ENCODE measurements around the gene KIF3B.
"Not testable (repeated sequence)": the region's sequence is repeated elsewhere in the genome, so short reads cannot be mapped to it uniquely, and the experiment has no call there.

KIF3B gene

DNA sequence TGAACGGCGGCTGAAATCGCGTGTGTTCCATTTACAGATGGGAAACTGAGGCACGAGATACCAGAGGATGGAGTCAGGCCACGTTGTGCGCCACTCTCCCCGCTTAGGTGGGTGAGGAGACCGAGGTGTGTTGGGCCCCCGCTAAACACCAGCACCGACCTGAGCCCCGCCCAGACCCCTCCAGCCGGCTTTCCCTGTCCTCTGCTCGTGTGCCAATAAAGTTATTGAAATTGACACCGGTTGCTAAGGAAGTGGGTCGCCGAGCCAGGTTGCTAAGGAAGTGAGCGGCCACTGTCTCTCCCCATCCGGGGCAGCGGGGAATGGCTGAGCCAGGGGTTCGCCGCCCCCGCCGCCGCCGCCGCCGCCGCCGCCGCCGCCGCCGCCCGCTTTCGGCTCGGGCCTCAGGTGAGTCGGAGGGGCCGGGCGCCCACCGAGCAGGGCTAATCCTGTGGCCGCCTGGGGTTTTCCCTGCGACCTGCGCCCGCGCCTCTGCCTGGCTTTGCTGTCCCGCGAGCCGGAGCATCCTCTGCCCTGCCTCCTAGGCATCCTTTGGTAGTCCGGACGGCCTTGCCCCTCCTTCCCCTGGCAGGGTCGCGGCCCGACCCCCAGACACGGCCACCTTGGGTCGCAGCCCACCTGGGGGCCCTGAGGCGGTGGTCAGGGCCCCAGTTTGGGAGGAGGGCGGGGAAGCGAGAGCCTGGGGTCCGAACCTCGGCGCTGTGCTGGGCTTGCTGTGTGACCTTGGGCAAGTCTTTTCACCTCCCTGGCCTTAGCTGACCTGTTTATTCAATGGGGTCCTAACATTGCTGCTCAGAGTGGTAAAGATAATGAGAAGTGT lies at the start of gene KIF3B:
Gene KIF3B (plus strand): TSS at position 291 of the 838 bp plus-strand sequence. CDS start 32,127 bp downstream, outside the sequence.
- DNase-seq (ENCODE audit: low read depth in 2 of 2): peak; percentile 73 to 74

DNA sequence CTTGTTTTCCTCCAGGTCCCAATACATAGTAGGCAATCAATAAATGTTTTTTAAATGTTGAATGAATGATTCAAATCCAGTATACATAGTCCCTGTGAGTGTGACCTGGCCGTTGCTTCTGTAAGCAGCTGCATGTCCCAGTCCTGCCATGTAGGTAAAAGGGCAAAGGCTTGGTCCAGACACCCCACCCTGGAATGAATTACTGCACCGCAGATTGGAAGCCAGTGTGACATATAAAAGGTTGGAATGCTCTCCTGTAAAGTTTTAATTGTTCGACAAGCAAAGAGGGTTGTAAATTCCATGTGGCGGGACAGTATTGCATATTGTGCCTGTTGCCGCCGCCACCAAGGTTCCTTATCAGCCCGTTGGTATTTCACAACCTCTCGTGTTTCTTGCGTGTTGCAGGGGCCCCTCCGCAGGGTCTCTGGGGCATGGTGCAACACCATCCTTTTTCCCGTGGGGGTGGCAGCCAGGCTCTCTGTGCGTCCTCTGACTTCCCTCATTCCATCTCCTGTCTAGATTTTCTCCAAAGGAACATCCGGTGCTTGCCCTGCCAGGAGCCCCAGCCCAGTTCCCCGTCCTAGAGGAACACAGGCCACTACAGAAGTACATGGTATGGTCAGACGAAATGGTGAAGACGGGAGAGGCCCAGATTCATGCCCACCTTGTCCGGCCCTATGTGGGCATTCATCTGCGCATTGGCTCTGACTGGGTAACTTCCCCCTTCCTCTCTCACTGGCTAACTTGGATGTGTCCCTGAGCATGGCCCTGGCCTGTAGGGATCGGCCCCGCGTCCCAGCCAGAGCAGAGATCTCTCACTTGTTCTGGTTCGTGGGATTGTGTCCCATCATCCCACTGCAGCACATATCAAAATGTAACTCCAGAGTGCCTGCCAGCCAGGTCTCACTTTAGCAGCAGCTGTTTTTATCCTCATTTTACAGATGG lies 49.4 kb upstream of the KIF3B start:
- DNase-seq (ENCODE audit: low read depth in 2 of 2): no peak

GRCh38 chr20:32229251-32229747 lies 48.2 kb upstream of the KIF3B start:
- DNase-seq (ENCODE audit: low read depth in 2 of 2): no peak

- DNase-seq (ENCODE audit: low read depth in 2 of 2): no peak
These were observed 46.7 kb upstream of the KIF3B start for GRCh38 chr20:32230707-32231106.

DNA sequence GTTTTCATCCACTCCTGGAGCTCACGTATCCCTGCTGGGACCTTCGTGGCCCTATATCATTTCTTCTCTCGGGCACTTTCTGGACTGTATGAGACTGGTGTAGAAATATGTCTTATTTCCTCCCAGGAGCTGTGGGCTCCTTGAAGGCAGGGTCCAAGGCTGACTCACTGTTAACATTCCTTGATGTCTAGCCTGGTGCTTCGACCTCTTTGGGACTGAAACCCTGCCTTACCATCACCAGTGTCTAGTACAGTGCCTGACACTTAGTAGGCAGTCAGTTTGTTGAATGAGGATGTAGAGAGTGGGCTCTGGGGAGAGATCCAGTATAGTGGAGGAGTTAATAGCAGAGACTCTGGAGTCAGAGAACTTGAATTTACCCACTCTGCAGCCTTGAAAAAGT lies 46.2 kb upstream of the KIF3B start:
- no peak for DNase-seq (ENCODE audit: low read depth in 2 of 2)

GRCh38 chr20:32231847-32232246 lies 45.6 kb upstream of the KIF3B start:
- DNase-seq (ENCODE audit: low read depth in 2 of 2): no peak

- no peak for DNase-seq (ENCODE audit: low read depth in 2 of 2)
These were observed 45.0 kb upstream of the KIF3B start for GRCh38 chr20:32232326-32232886.

DNA sequence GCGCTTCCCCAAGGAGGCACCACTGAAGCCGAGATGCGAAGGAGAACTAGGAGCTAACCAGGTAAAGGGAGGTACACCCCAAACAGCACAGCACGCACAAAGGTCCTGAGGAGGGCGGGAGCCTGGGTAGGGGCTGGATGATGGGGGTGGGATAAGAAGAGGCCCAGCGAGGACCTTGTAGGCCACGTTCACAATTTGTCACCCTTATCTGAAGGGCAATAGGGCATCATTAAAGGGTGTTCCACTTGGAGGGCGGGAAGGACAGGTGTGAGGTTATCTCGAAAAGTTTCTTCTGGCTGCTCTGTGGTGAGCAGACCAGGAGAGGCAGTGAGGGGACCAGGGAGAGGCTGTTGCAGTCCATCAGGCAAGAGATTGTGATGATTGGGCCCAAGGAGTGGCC lies 44.2 kb upstream of the KIF3B start:
- DNase-seq (ENCODE audit: low read depth in 2 of 2): no peak

GRCh38 chr20:32234135-32234808 lies 43.2 kb upstream of the KIF3B start:
- DNase-seq (ENCODE audit: low read depth in 2 of 2): no peak

GRCh38 chr20:32235331-32236047 lies 42.0 kb upstream of the KIF3B start:
- DNase-seq (ENCODE audit: low read depth in 2 of 2): no peak

DNA sequence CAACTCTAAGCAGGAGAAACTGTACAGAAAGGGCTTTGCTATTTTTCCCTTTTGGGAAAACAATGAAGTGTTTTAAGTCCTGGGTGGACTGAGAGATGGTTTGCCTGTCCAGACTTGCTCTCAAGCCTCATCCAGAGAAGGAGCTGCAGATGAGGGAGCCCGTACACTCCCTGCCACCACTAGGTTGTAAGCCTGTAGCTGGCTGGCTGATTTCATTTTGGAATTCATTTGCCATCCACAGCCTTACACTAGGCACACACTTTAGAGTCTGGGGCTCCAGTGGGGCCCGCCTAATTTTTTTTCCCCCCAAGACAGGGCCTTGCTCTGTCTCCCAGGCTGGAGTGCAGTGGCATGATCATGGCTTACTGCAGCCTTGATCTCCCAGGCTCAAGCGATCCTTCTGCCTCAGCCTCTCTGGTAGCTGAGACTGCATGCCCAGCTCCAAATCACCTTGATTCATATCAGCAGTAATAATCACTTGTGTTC lies 41.4 kb upstream of the KIF3B start:
- no peak for DNase-seq (ENCODE audit: low read depth in 2 of 2)

DNA sequence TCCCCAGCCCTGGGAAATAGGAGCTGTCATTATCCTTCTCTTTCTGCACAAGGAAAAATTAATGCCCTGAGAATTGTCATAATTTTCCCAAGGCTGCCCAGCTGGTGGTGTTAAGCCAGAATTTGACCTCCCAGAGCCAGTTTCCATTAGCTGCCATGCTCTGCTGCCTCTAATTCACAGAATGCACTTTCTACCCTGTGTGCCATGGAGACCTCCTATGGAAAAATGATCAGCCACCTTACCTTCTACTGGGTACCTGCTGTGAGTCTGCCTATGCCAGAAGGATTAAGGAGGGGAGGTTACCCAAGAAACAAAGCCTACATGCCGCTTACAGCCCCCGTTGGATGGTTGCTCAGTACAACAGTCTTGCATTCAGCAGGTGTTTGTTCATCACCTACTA lies 40.6 kb upstream of the KIF3B start:
- no peak for DNase-seq (ENCODE audit: low read depth in 2 of 2)

- DNase-seq (ENCODE audit: low read depth in 2 of 2): no peak
These were observed 40.0 kb upstream of the KIF3B start for GRCh38 chr20:32237419-32237818.

DNA sequence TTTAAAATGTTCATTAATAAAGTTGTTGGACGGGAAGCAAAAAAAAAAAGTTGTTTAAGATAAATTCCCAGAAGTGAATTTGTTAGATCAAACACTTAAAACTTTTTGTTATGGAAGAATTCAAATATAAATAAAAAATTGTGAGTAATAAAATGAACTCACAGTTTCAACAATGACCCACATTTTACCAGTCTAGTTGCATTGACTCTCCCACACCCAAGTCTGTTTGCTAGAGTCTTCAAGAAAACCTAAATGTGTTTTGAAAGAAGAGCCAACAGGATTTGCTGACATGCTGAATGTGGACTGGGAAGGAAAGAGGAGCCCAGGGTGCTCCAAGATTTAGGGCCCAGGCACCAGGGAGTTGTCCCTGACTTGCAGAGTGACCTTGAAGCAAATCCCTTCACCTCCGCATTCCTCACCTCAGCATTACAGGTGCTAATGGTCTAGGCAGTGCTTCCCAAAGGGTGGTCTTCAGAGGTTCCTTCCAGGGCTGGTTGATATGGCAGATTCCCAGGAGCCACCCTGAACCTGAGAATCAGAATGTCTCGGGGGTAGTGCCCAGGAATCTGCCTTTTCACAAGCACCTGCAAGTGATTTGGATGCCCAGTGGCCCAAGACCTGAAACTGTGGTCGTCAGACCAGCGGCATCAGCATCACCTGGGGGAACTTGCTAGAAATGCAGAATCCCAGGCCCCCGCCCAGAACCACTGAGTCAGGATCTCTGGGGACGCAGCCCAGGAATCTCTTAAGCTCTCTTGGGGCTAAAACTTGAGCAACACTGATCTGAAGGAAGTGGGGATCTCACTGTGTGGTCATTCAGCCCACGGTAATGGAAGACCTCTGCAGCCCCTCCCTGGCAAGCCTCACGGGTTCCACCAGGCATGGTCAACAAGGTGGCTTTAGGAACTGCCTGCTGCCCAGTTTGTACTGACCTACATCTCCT lies 38.7 kb upstream of the KIF3B start:
- no peak for DNase-seq (ENCODE audit: low read depth in 2 of 2)

DNA sequence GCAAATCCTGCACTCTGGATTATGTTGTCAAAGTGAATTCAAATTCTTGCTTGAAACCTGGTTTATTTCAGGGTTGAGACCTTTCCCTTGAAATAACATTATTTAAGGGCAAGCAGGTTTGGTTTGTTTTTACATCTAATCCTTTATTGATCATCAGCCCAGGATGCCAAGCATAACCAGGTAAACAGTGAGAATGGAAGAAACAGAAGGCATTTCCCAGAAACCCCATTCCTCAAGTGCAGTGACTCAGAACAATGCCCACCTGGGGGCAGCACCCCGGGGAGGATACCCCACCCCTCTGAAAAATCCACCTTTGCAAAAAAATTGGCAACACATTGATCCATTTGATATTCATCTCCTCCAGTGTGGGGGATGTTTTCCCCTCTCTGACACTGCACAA lies 37.2 kb upstream of the KIF3B start:
- DNase-seq (ENCODE audit: low read depth in 2 of 2): no peak

DNA sequence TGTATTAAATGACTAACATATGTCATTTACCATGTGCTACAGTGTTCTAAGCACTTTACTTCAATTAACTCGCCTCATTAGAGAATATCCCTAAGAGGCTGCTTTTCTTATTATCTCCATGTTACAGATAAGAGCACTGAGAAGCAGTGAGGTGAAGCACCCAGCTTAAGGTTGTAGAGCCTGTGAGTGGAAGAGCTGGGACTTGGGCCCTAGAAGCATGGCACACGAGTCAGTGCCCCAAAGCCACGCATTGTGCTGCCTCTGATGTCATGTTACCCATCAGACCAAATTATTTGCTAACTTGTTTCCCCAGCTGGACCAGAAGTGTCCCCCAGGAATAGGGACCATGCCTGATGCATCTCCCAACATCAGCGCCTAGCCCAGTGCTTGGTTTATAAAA lies 35.6 kb upstream of the KIF3B start:
- no peak for DNase-seq (ENCODE audit: low read depth in 2 of 2)

GRCh38 chr20:32244150-32244823 lies 33.2 kb upstream of the KIF3B start:
- no peak for DNase-seq (ENCODE audit: low read depth in 2 of 2)

- no peak for DNase-seq (ENCODE audit: low read depth in 2 of 2)
These were observed 32.5 kb upstream of the KIF3B start for GRCh38 chr20:32244959-32245358.

DNA sequence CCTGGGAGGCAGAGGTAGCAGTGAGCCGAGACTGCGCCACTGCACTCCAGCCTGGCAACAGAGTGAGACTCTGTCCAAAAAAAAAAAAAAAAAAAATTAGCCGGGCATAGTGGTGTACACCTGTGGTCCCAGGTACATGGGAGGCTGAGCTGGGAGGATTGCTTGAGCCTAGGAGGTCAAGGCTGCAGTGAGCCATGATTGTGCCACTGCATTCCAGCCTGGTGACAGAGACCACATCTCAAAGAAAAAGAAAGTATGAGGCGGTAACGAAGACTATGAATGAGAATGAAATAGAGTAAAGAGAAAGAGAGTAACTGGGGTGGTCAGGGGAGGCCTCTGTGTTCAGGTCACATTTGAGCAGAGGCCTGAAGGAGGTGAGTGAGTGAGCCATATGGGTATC lies 31.2 kb upstream of the KIF3B start:
- not testable (repeated sequence) for DNase-seq (ENCODE audit: low read depth in 2 of 2)
